ENCODE measurements around the gene PASK.

PASK gene

GRCh38 chr2:241074065-241074818, 75.0 kb downstream of the PASK start:
- no peak for DNase-seq

- DNase-seq, result no peak
Observed at GRCh38 chr2:241073166-241074064, 75.9 kb downstream of the PASK start.

- no peak for DNase-seq
Observed at GRCh38 chr2:241072553-241073165, 76.6 kb downstream of the PASK start.

- DNase-seq, result no peak
Observed at GRCh38 chr2:241072151-241072550, 77.1 kb downstream of the PASK start.

GRCh38 chr2:241071677-241072111, 77.6 kb downstream of the PASK start:
- no peak for DNase-seq

- no peak for DNase-seq
Observed at GRCh38 chr2:241070811-241071676, 78.2 kb downstream of the PASK start.

GRCh38 chr2:241070361-241070760, 78.9 kb downstream of the PASK start:
- DNase-seq, result no peak

- no peak for DNase-seq
Observed at GRCh38 chr2:241069821-241070281, 79.4 kb downstream of the PASK start.

- DNase-seq, result no peak
Observed at GRCh38 chr2:241068942-241069810, 80.1 kb downstream of the PASK start.

- no peak for DNase-seq
Observed at GRCh38 chr2:241068136-241068941, 80.9 kb downstream of the PASK start.

GRCh38 chr2:241067501-241068135, 81.7 kb downstream of the PASK start:
- DNase-seq, result no peak

GRCh38 chr2:241066893-241067341, 82.4 kb downstream of the PASK start:
- DNase-seq, result no peak

- DNase-seq, result no peak
Observed at GRCh38 chr2:241066171-241066892, 82.9 kb downstream of the PASK start.

- no peak for DNase-seq
Observed at GRCh38 chr2:241065355-241065803, 83.9 kb downstream of the PASK start.

- no peak for DNase-seq
Observed at GRCh38 chr2:241064802-241065354, 84.4 kb downstream of the PASK start.

GRCh38 chr2:241064008-241064801, 85.1 kb downstream of the PASK start:
- DNase-seq, result peak; percentile 41 to 64

- no peak for DNase-seq
Observed at GRCh38 chr2:241063587-241063986, 85.7 kb downstream of the PASK start.

GRCh38 chr2:241063093-241063551, 86.2 kb downstream of the PASK start:
- no peak for DNase-seq

All from CD4-positive, alpha-beta T cell treated with Interferon alpha-2 for 1 hour (primary cell).